ENCODE data around the gene BDKRB2. TPM values are rescaled to one million over a fixed set of nuclear protein-coding genes. Genes with fewer than 3 reads are reported as not detected.

Gene BDKRB2
- total and polyA plus RNA-seq, 2 of the 4 experiments (the other 2 are of a cell fraction) = 60.9 to 73.1 TPM

DNA sequence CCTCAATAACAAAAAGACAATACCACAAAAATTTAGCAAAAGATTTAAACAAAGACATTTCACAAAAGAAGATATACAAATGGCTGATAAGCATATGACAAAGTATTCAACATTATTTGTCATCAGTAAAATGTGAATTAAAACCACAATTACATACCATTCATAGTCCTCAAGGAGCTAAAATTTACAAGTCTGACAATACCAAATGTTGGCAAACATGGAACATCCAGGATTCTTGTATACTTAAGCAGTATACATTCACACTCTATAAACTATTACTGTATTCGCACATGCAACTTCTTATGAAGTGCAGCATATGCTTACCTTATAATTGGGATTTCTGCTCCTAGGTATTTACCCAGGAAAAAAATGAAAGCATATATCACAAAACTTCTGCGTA lies 49.7 kb upstream of the BDKRB2 start (continued):
- TF ChIP-seq, protein P1, sequence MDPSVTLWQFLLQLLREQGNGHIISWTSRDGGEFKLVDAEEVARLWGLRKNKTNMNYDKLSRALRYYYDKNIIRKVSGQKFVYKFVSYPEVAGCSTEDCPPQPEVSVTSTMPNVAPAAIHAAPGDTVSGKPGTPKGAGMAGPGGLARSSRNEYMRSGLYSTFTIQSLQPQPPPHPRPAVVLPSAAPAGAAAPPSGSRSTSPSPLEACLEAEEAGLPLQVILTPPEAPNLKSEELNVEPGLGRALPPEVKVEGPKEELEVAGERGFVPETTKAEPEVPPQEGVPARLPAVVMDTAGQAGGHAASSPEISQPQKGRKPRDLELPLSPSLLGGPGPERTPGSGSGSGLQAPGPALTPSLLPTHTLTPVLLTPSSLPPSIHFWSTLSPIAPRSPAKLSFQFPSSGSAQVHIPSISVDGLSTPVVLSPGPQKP (IDR thresholded peaks at IDR 0.05; ENCODE audit: borderline replicate concordance, low read depth, low read length) = no peak
- TF ChIP-seq BHLHE40 (IDR thresholded peaks at IDR 0.05; ENCODE audit: low read depth, low read length) (no peak), POLR2A (IDR thresholded peaks at IDR 0.05; ENCODE audit: low read depth, low read length) (no peak), NFE2L2 (IDR thresholded peaks at IDR 0.05; ENCODE audit: low read depth, low read length) (no peak)

Data from IMR-90 (cell line).